HepG2 (cell line): ENCODE data around the gene NEDD4L. TPM values are rescaled to one million over a fixed set of nuclear protein-coding genes. Genes with fewer than 3 reads are reported as not detected.

Experiments
- ATAC-seq: fragments of 200-7000 bp; cut with Tn5 transposase; 3 replicates; pipeline ENCODE4 v1.9.1; 2020; ENCODE audit warnings: mild to moderate bottlenecking, moderate library complexity
- BruUV-seq: library from RNA; stranded (reverse); fragments of 400-500 nt; replicated peaks from 2 replicates; lab custom pipeline; 2021; lab: Mats Ljungman, UMichigan
- CTCF ChIA-PET: fragments of 300-600 bp; formaldehyde crosslinking; extraction: SDS; loops from one replicate; lab custom pipeline; 2021; ENCODE audit warnings: low total read pairs, inconsistent platforms, low intra/inter-chr PET ratio; lab: Yijun Ruan, JAX
- POLR2A ChIA-PET: fragments of 350-600 bp; sonication (Branson Sonifier 250); formaldehyde crosslinking; loops from one replicate; lab custom pipeline; 2020; ENCODE audit warnings: antibody characterized with exemption, inconsistent platforms; lab: Yijun Ruan, JAX
- DNase-seq: peaks from one replicate; pipeline ENCODE4 v3.0.0-alpha.2; 2015; ENCODE audit warnings: low spot score
- FAIRE-seq: peaks from 3 replicates; lab custom pipeline; 2011; peaks lifted over from hg19 to GRCh38; lab: Jason Lieb, UNC
- H2AFZ ChIP-seq: one replicate; pipeline ENCODE4 v1.6.1; 2011; ENCODE audit warnings: low read length, inconsistent platforms
- H3K27ac ChIP-seq: fragments of 300-600 bp; 3 replicates; pipeline ENCODE4 v1.8.0; 2011; ENCODE audit warnings: mixed run types, mild to moderate bottlenecking, mixed read lengths, low read length, inconsistent platforms; ENCODE audit not compliant: insufficient read depth; ENCODE audit errors: extremely low read length
- H3K27me3 ChIP-seq, 2 experiments: fragments of 200-600 bp in 1 of 2; 2 replicates in 1 of 2; 3 replicates in 1 of 2; pipeline versions ENCODE4 v1.6.0 to v1.8.0; 2011; ENCODE audit warnings: low read length in 2 of 2, mild to moderate bottlenecking in 2 of 2, moderate library complexity in 2 of 2, inconsistent platforms in 1 of 2; ENCODE audit not compliant: insufficient read depth in 2 of 2, control insufficient read depth in 1 of 2
- H3K36me3 ChIP-seq, 2 experiments: fragments of 200-600 bp in 1 of 2; replicated peaks in 1 of 2; 2 replicates in 1 of 2; 3 replicates in 1 of 2; pipeline versions ENCODE4 v1.5.1 to v1.8.0; 2011; ENCODE audit warnings: low read length in 2 of 2, inconsistent platforms in 1 of 2; ENCODE audit not compliant: insufficient read depth in 2 of 2, control insufficient read depth in 1 of 2
- H3K4me1 ChIP-seq: 2 replicates; pipeline ENCODE4 v1.5.1; 2012; ENCODE audit warnings: low read length, inconsistent platforms; ENCODE audit not compliant: insufficient read depth
- H3K4me2 ChIP-seq: 2 replicates; pipeline ENCODE4 v1.6.0; 2011; ENCODE audit warnings: low read depth, low read length, inconsistent platforms
- H3K4me3 ChIP-seq, 3 experiments: fragments of 200-600 bp in 1 of 3; sonication (generic), shearing (Covaris generic) in 1 of 3; replicated peaks in 1 of 3; 2 replicates each; pipeline ENCODE4 v1.5.1; 2011 to 2016; ENCODE audit warnings: low read length in 3 of 3, inconsistent platforms in 2 of 3, low read depth in 2 of 3, mild to moderate bottlenecking in 2 of 3, control low read depth in 1 of 3, mixed read lengths in 1 of 3; ENCODE audit not compliant: insufficient read depth in 1 of 3
- H3K79me2 ChIP-seq: one replicate; pipeline ENCODE4 v1.6.1; 2011; ENCODE audit warnings: low read length, inconsistent platforms; ENCODE audit not compliant: insufficient read depth
- H3K9ac ChIP-seq: 2 replicates; pipeline ENCODE4 v1.6.0; 2011; ENCODE audit warnings: mild to moderate bottlenecking, low read depth, low read length, inconsistent platforms; ENCODE audit not compliant: insufficient read depth
- H3K9me3 ChIP-seq: 2 replicates; pipeline ENCODE4 v1.5.1; 2012; ENCODE audit warnings: mild to moderate bottlenecking, low read length
- H4K20me1 ChIP-seq: 2 replicates; pipeline ENCODE4 v1.6.0; 2011; ENCODE audit warnings: inconsistent platforms, mild to moderate bottlenecking, low read length, moderate library complexity; ENCODE audit not compliant: insufficient read depth
- CHCHD3 ChIP-seq: sonication (generic); formaldehyde crosslinking; IDR thresholded peaks from 2 replicates; pipeline ENCODE4 v1.8.0; 2022; ENCODE audit warnings: mild to moderate bottlenecking, missing genetic modification reagents, moderate library complexity
- JUND ChIP-seq: sonication (generic); formaldehyde crosslinking; IDR thresholded peaks from 2 replicates; pipeline ENCODE4 v1.8.0; 2022; ENCODE audit warnings: mild to moderate bottlenecking, missing genetic modification reagents
- KDM6A ChIP-seq: IDR thresholded peaks from 2 replicates; pipeline ENCODE4 v1.6.1; 2016; ENCODE audit warnings: low read depth
- MYC ChIP-seq: sonication (generic); formaldehyde crosslinking; IDR thresholded peaks from 2 replicates; pipeline ENCODE4 v1.9.0; 2021; ENCODE audit warnings: missing genetic modification reagents, borderline replicate concordance
- SMAD1 ChIP-seq: sonication (generic); formaldehyde crosslinking; IDR thresholded peaks from 2 replicates; pipeline ENCODE4 v1.4.0; 2020; ENCODE audit warnings: missing genetic modification reagents, low read depth, mild to moderate bottlenecking, borderline replicate concordance
- TCF12 ChIP-seq, 2 experiments: fragments of 450-650 bp in 1 of 2; sonication (generic) in 1 of 2; formaldehyde crosslinking in 1 of 2; IDR thresholded peaks; 2 replicates each; pipeline versions ENCODE4 v1.6.1 to v1.8.0; 2017 to 2022; ENCODE audit warnings: antibody characterized with exemption in 1 of 2, mild to moderate bottlenecking in 1 of 2, missing genetic modification reagents in 1 of 2, moderate library complexity in 1 of 2
- THYN1 ChIP-seq: sonication (generic); formaldehyde crosslinking; IDR thresholded peaks from 2 replicates; pipeline ENCODE4 v1.8.1; 2023; ENCODE audit warnings: low read depth, mild to moderate bottlenecking, moderate library complexity, missing genetic modification reagents, borderline replicate concordance
- XBP1 ChIP-seq: sonication (generic); formaldehyde crosslinking; IDR thresholded peaks from 2 replicates; pipeline ENCODE4 v1.5.0; 2020; ENCODE audit warnings: missing genetic modification reagents
- ZBED4 ChIP-seq: sonication (generic); formaldehyde crosslinking; IDR thresholded peaks from 2 replicates; pipeline ENCODE4 v1.4.0; 2020; ENCODE audit warnings: missing genetic modification reagents, borderline replicate concordance
- ZFP90 ChIP-seq: sonication (generic); formaldehyde crosslinking; IDR thresholded peaks from 2 replicates; pipeline ENCODE4 v1.8.0; 2022; ENCODE audit warnings: missing genetic modification reagents, mild to moderate bottlenecking, inconsistent platforms, borderline replicate concordance
- ZNF460 ChIP-seq: sonication (generic); formaldehyde crosslinking; IDR thresholded peaks from 2 replicates; pipeline ENCODE4 v1.5.1; 2020; ENCODE audit warnings: missing genetic modification reagents, mild to moderate bottlenecking, borderline replicate concordance
- ZNF513 ChIP-seq: sonication (generic); formaldehyde crosslinking; conservative IDR thresholded peaks from 2 replicates; pipeline ENCODE4 v1.5.0; 2020; ENCODE audit warnings: missing genetic modification reagents
- ZNF598 ChIP-seq: sonication (generic); formaldehyde crosslinking; IDR thresholded peaks from 2 replicates; pipeline ENCODE4 v1.5.1; 2020; ENCODE audit warnings: mild to moderate bottlenecking, missing genetic modification reagents, borderline replicate concordance
- ZNF891 ChIP-seq: sonication (generic); formaldehyde crosslinking; IDR thresholded peaks from 2 replicates; pipeline ENCODE4 v1.5.0; 2020; ENCODE audit warnings: mild to moderate bottlenecking, missing genetic modification reagents
- WGBS: methylation state at CpG from one replicate; pipeline ENCODE4 v1.1.6; 2017; ENCODE audit warnings: low lambda C conversion rate; 5-methylcytosine and 5-hydroxymethylcytosine counted together
- in situ Hi-C: cut with HindIII; loops from 2 replicates; pipeline ENCODE4 v1.10.0; 2017; ENCODE audit warnings: low pct_unique_long_range_greater_than_20kb; ENCODE audit not compliant: extremely low pct_ligation_motif_present
- intact Hi-C: fragments of 100-400 bp; cut with micrococcal nuclease; formaldehyde crosslinking; loops from one replicate; pipeline ENCODE4 v1.10.0; 2022; ENCODE audit not compliant: unreplicated experiment
- polyA plus RNA-seq, 8 experiments: library from polyadenylated mRNA; depleted of rRNA in 3 of 8; stranded (reverse) in 7 of 8; unstranded in 1 of 8; fragments of >200 nt; fragmentation: Illumina TruSeq in 4 of 8; extraction: Trizol in 4 of 8; gene quantifications; 2 replicates each; pipeline versions ENCODE4 v1.2.1 to v1.2.3, GENCODE V29; 2011 to 2016; ENCODE audit warnings: low read depth in 4 of 8, missing spikeins in 1 of 8, mixed read lengths in 1 of 8; ENCODE audit not compliant: insufficient read depth in 1 of 8
- total RNA-seq, 5 experiments: library from RNA; depleted of rRNA; stranded (reverse); fragments of >200 nt; fragmentation: Illumina TruSeq; extraction: Trizol; gene quantifications; 2 replicates each; pipeline ENCODE4 v1.2.3, GENCODE V29; 2016; ENCODE audit warnings: low read depth in 1 of 5
- TF ChIP-seq, protein P1 (sequence below): sonication (generic); formaldehyde crosslinking; IDR thresholded peaks from 2 replicates; pipeline ENCODE4 v1.5.1; 2020; ENCODE audit warnings: missing genetic modification reagents, mild to moderate bottlenecking, borderline replicate concordance
- TF ChIP-seq, protein P2 (sequence below): sonication (generic); formaldehyde crosslinking; IDR thresholded peaks from 2 replicates; pipeline ENCODE4 v1.8.1; 2023; ENCODE audit warnings: missing genetic modification reagents, inconsistent platforms, borderline replicate concordance

NEDD4L gene
- total and polyA plus RNA-seq, 2 of the 13 experiments (the other 11 are each of a cell fraction or from before 2014, with no cell fraction given): 168 to 390 TPM

DNA sequence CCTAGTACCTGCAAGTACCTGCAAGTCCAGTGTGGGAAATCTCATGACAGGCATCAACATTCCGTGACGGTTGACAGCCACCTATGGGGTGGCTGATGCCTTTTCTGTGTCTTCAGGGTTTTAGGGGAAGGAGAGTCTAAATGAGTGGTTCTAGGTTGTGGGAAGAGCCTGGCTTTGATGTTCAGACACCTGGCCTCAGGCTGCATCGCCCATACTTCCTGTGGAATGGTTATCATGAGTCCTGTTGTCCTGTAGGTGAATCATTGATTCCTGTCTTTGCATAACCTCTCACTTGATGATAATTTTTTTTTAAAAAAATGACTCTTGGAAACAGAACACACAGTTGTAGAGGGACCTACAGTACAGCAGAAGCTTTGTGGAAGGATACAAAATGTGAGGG, 108.9 kb downstream of the NEDD4L start:
- TF ChIP-seq, protein P1, sequence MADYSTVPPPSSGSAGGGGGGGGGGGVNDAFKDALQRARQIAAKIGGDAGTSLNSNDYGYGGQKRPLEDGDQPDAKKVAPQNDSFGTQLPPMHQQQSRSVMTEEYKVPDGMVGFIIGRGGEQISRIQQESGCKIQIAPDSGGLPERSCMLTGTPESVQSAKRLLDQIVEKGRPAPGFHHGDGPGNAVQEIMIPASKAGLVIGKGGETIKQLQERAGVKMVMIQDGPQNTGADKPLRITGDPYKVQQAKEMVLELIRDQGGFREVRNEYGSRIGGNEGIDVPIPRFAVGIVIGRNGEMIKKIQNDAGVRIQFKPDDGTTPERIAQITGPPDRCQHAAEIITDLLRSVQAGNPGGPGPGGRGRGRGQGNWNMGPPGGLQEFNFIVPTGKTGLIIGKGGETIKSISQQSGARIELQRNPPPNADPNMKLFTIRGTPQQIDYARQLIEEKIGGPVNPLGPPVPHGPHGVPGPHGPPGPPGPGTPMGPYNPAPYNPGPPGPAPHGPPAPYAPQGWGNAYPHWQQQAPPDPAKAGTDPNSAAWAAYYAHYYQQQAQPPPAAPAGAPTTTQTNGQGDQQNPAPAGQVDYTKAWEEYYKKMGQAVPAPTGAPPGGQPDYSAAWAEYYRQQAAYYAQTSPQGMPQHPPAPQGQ: no peak
- TF ChIP-seq ZNF513 (CRISPR knock-in tag) (no peak), MYC (no peak), JUND (CRISPR knock-in tag) (no peak), ZBED4 (CRISPR knock-in tag) (no peak), ZNF460 (CRISPR knock-in tag) (no peak), CHCHD3 (CRISPR knock-in tag) (no peak), ZNF598 (CRISPR knock-in tag) (no peak), ZFP90 (CRISPR knock-in tag) (no peak), SMAD1 (CRISPR knock-in tag) (no peak), KDM6A (CRISPR knock-in tag) (no peak), ZNF891 (no peak), THYN1 (no peak), TCF12 (IDR thresholded peaks at IDR 0.05) (no peak), TCF12 (CRISPR knock-in tag; IDR thresholded peaks at IDR 0.05) (no peak), XBP1 (no peak)
- TF ChIP-seq, protein P2, sequence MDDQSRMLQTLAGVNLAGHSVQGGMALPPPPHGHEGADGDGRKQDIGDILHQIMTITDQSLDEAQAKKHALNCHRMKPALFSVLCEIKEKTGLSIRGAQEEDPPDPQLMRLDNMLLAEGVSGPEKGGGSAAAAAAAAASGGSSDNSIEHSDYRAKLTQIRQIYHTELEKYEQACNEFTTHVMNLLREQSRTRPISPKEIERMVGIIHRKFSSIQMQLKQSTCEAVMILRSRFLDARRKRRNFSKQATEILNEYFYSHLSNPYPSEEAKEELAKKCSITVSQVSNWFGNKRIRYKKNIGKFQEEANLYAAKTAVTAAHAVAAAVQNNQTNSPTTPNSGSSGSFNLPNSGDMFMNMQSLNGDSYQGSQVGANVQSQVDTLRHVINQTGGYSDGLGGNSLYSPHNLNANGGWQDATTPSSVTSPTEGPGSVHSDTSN: no peak
- no peak overlapping the region for H2AFZ ChIP-seq
- in situ Hi-C loops: no loop called here
- no TSS peak for BruUV-seq
- no peak overlapping the region for H3K4me2 ChIP-seq
- no peaks in the 10 kb centered on the region for H4K20me1 ChIP-seq
- WGBS: 100% methylated on average over 1 of the region's 3 CpGs
- no peak overlapping the region for H3K4me3 ChIP-seq
- peaks cover 45% of the 10 kb centered on the region for H3K4me1 ChIP-seq
- FAIRE-seq (no peak), ATAC-seq (no peak), DNase-seq (no peak)
- no peaks in the 10 kb centered on the region for H3K36me3 ChIP-seq
- ChIA-PET CTCF (no interaction called here), POLR2A (no interaction called here)
- H3K27me3 ChIP-seq: no peaks in the 10 kb centered on the region
- no peak overlapping the region for H3K27ac ChIP-seq
- intact Hi-C loops: no loop called here
- no peak overlapping the region for H3K9ac ChIP-seq
- no peaks in the 10 kb centered on the region for H3K9me3 ChIP-seq
- H3K79me2 ChIP-seq: peaks cover 14% of the 10 kb centered on the region
